ENCODE data around the gene PSME2. TPM values are rescaled to one million over a fixed set of nuclear protein-coding genes. Genes with fewer than 3 reads are reported as not detected.

The PSME2 gene
- total and polyA plus RNA-seq, 8 donors = 62.4 to 421 (median 232) TPM

DNA sequence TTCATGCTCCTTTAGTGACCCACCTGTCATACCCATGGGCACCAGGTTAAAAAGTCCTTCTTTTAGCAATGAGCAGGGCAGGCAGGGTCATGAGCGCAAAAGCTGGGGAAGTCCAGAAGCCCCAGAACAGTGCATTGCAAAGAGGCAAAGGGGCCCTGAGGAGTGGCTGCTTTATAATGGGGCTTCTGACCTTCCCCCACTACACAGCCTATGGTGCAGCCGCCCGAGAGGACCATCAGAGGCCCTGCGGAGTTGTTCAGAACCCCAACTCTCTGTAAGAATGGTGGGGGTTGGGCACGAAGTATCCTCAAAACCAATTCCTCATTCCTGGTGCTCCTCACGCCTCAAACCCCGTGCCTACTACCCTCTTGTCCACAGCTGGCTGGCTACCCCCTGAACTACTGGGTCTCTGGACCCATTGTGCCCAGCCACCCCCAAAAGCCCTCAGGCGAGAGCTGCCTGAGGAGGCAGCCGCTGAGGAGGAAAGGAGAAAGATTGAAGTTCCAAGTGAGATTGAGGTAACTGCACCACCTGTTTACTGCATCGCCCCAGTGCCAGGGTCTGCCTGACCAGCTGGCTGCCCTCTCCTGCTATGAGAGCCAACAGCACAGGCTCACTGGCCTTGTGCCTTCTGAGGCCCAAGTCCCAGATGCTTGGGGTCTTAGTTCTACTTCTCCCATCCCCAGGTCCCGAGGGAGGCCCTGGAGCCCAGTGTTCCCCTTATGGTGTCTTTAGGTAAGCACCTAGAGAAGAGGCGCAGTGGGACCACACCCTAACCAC, 32.2 kb upstream of the PSME2 start:
- H3K4me3 ChIP-seq = no peak overlapping the region
- intact Hi-C loops (cut with DNase I; ENCODE audit: low total_unique reads) = no loop called here
- H3K36me3 ChIP-seq = peaks cover 54 to 100% (median 99%) of the 10 kb centered on the region in 4 donors
- H3K9me3 ChIP-seq = no peaks in the 10 kb centered on the region
- no peak for DNase-seq
- H3K27ac ChIP-seq = peak overlapping the region in 2 of 5 donors; percentile 67 to 75
- no peak for TF ChIP-seq CTCF (IDR thresholded peaks at IDR 0.05)
- no peak for TF ChIP-seq POLR2A (IDR thresholded peaks at IDR 0.05)
- TF ChIP-seq EP300 (IDR thresholded peaks at IDR 0.05) = no peak
- TF ChIP-seq POLR2AphosphoS5 (IDR thresholded peaks at IDR 0.05) = no peak
- peaks cover 0 to 6% (median 2%) of the 10 kb centered on the region in 4 donors for H3K4me1 ChIP-seq
- 83 to 93% (median 86%) methylated on average over 12 of the region's 12 CpGs for WGBS, 5 donors
- H3K27me3 ChIP-seq = no peaks in the 10 kb centered on the region

DNA sequence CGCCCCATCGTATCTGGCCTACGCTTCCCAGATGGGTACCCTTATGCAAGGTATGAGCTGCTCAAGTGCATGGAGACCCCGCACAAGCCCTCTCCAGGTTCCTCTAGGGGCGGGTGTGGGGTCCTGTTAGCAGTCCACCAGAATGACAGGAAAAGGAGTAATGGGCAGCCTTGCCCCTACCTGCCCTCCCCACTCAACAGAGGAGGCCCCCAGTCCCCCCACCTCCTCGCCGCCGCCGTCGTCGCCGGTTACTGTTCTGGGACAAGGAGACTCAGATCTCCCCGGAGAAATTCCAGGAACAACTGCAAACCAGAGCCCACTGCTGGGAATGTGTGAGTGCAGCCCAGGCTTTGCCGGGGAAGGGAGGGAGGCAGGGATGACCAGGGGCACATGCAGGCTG, 31.5 kb upstream of the PSME2 start:
- intact Hi-C loops (cut with DNase I; ENCODE audit: low total_unique reads) = no loop called here
- no peak for TF ChIP-seq POLR2A (IDR thresholded peaks at IDR 0.05)
- no peak for TF ChIP-seq POLR2AphosphoS5 (IDR thresholded peaks at IDR 0.05)
- no peak for TF ChIP-seq EP300 (IDR thresholded peaks at IDR 0.05)
- no peak for TF ChIP-seq CTCF (IDR thresholded peaks at IDR 0.05)
- WGBS, 5 donors = 90 to 93% (median 92%) methylated on average over 12 to 14 of the region's 14 CpGs
- DNase-seq = no peak
- H3K27me3 ChIP-seq = no peaks in the 10 kb centered on the region
- no peak overlapping the region for H3K4me3 ChIP-seq
- H3K36me3 ChIP-seq = peaks cover 47 to 99% (median 94%) of the 10 kb centered on the region in 4 donors
- H3K9me3 ChIP-seq = no peaks in the 10 kb centered on the region
- no peak overlapping the region for H3K27ac ChIP-seq
- peaks cover 0 to 10% (median 6%) of the 10 kb centered on the region in 4 donors for H3K4me1 ChIP-seq

GRCh38 chr14:24177041-24177825, 30.8 kb upstream of the PSME2 start:
- no peak overlapping the region for H3K4me3 ChIP-seq
- H3K27ac ChIP-seq = no peak overlapping the region
- H3K4me1 ChIP-seq = peaks cover 0 to 17% (median 13%) of the 10 kb centered on the region in 4 donors
- no peaks in the 10 kb centered on the region for H3K9me3 ChIP-seq
- TF ChIP-seq CTCF (IDR thresholded peaks at IDR 0.05) (no peak), POLR2AphosphoS5 (IDR thresholded peaks at IDR 0.05) (no peak), EP300 (IDR thresholded peaks at IDR 0.05) (no peak), POLR2A (IDR thresholded peaks at IDR 0.05) (no peak)
- H3K36me3 ChIP-seq = peaks cover 42 to 93% (median 87%) of the 10 kb centered on the region in 4 donors
- no peak for DNase-seq
- intact Hi-C loops (cut with DNase I; ENCODE audit: low total_unique reads) = no loop called here
- WGBS, 5 donors = 80 to 93% (median 84%) methylated on average over 10 to 12 of the region's 12 CpGs
- H3K27me3 ChIP-seq = no peaks in the 10 kb centered on the region

DNA sequence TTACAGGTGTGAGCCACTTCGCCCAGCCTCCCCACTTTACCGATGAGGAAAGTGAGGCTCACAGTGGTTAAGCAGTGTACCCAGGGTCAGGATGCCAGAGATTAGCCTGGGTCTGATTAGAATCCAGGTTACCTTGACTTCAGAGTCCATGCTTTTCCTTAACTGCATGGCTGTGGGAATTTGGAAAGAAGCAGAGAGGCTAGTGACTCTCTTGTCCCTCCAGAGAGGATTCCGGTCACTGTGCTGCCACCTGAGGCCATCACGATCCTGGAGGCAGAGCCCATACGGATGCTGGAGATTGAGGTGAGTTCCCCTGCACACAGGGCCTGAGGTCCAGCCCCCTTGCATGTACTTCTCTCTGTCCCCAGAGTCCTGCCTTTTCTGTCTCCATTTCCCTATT, 30.2 kb upstream of the PSME2 start:
- no peak for DNase-seq
- intact Hi-C loops (cut with DNase I; ENCODE audit: low total_unique reads) = no loop called here
- Histone ChIP-seq H3K4me1 (peaks cover 0 to 23% (median 19%) of the 10 kb centered on the region in 4 donors), H3K27ac (no peak overlapping the region), H3K27me3 (no peaks in the 10 kb centered on the region), H3K4me3 (no peak overlapping the region), H3K36me3 (peaks cover 38 to 87% (median 81%) of the 10 kb centered on the region in 4 donors), H3K9me3 (no peaks in the 10 kb centered on the region)
- 82 to 92% (median 85%) methylated on average over 5 of the region's 5 CpGs for WGBS, 5 donors
- TF ChIP-seq EP300 (IDR thresholded peaks at IDR 0.05) = no peak
- no peak for TF ChIP-seq CTCF (IDR thresholded peaks at IDR 0.05)
- TF ChIP-seq POLR2A (IDR thresholded peaks at IDR 0.05) = no peak
- no peak for TF ChIP-seq POLR2AphosphoS5 (IDR thresholded peaks at IDR 0.05)
